ENCODE data around the gene ALDH1L1. TPM values are rescaled to one million over a fixed set of nuclear protein-coding genes. Genes with fewer than 3 reads are reported as not detected.

ALDH1L1 gene
- total RNA-seq, 1 donor from 2014 or later = 0.49 TPM

GRCh38 chr3:126184465-126185000 lies 4.1 kb upstream of the ALDH1L1 start:
- Mint-ChIP-seq H3K4me1 (peaks cover 19% of the 10 kb centered on the region), H3K9me3 (peaks cover 3% of the 10 kb centered on the region), H3K4me3 (no peak overlapping the region), H3K36me3 (ENCODE audit: low read depth) (no peaks in the 10 kb centered on the region), H3K27me3 (ENCODE audit: low read depth) (peaks cover 27% of the 10 kb centered on the region), H3K27ac (ENCODE audit: unreplicated experiment) (no peak overlapping the region)
- TF ChIP-seq CTCF (conservative IDR thresholded peaks at IDR 0.05) = no peak
- no peak for DNase-seq (ENCODE audit: low read depth, low spot score)

- no peak for TF ChIP-seq CTCF (conservative IDR thresholded peaks at IDR 0.05)
- Mint-ChIP-seq H3K27me3 (ENCODE audit: low read depth) (peaks cover 34% of the 10 kb centered on the region), H3K4me3 (peak overlapping the region; percentile 76), H3K36me3 (ENCODE audit: low read depth) (no peaks in the 10 kb centered on the region), H3K4me1 (peaks cover 23% of the 10 kb centered on the region), H3K9me3 (peaks cover 3% of the 10 kb centered on the region), H3K27ac (ENCODE audit: unreplicated experiment) (no peak overlapping the region)
- no peak for DNase-seq (ENCODE audit: low read depth, low spot score)
Observed at GRCh38 chr3:126181398-126181725, 976 bp upstream of the ALDH1L1 start.

- H3K9me3 Mint-ChIP-seq = peaks cover 3% of the 10 kb centered on the region
- TF ChIP-seq CTCF (conservative IDR thresholded peaks at IDR 0.05) = no peak
- peak overlapping the region; percentile 47 for H3K27ac Mint-ChIP-seq (ENCODE audit: unreplicated experiment)
- H3K36me3 Mint-ChIP-seq (ENCODE audit: low read depth) = no peaks in the 10 kb centered on the region
- H3K4me3 Mint-ChIP-seq = peak overlapping the region; percentile 88
- H3K4me1 Mint-ChIP-seq = peaks cover 23% of the 10 kb centered on the region
- peak; percentile 29 for DNase-seq (ENCODE audit: low read depth, low spot score)
- H3K27me3 Mint-ChIP-seq (ENCODE audit: low read depth) = peaks cover 37% of the 10 kb centered on the region
Observed at GRCh38 chr3:126179825-126180476, 435 bp downstream of the ALDH1L1 start.

GRCh38 chr3:126170073-126170777 lies 10.2 kb downstream of the ALDH1L1 start:
- peaks cover 16% of the 10 kb centered on the region for H3K27me3 Mint-ChIP-seq (ENCODE audit: low read depth)
- H3K27ac Mint-ChIP-seq (ENCODE audit: unreplicated experiment) = peak overlapping the region; percentile 76

GRCh38 chr3:126167566-126167965 lies 12.8 kb downstream of the ALDH1L1 start:
- Mint-ChIP-seq H3K4me1 (peaks cover 6% of the 10 kb centered on the region), H3K36me3 (ENCODE audit: low read depth) (peaks cover 3% of the 10 kb centered on the region), H3K27me3 (ENCODE audit: low read depth) (peaks cover 20% of the 10 kb centered on the region), H3K4me3 (no peak overlapping the region), H3K9me3 (no peaks in the 10 kb centered on the region), H3K27ac (ENCODE audit: unreplicated experiment) (no peak overlapping the region)
- no peak for TF ChIP-seq CTCF (conservative IDR thresholded peaks at IDR 0.05)
- no peak for DNase-seq (ENCODE audit: low read depth, low spot score)

More at GRCh38 chr3:126170073-126170777, 10.2 kb downstream of the ALDH1L1 start:
- H3K9me3 Mint-ChIP-seq = no peaks in the 10 kb centered on the region
- H3K4me3 Mint-ChIP-seq = no peak overlapping the region
- no peak for DNase-seq (ENCODE audit: low read depth, low spot score)
- peaks cover 6% of the 10 kb centered on the region for H3K4me1 Mint-ChIP-seq
- H3K36me3 Mint-ChIP-seq (ENCODE audit: low read depth) = peaks cover 3% of the 10 kb centered on the region
- TF ChIP-seq CTCF (conservative IDR thresholded peaks at IDR 0.05) = no peak
